HG02973 (cell line): ENCODE data around the gene KRT8.

Experiments used
- ATAC-seq: cut with Tn5 transposase; IDR thresholded peaks from one replicate; pipeline ENCODE4 v1.9.1; 2021; ENCODE audit warnings: moderate library complexity; ENCODE audit not compliant: unreplicated experiment

The KRT8 gene

DNA sequence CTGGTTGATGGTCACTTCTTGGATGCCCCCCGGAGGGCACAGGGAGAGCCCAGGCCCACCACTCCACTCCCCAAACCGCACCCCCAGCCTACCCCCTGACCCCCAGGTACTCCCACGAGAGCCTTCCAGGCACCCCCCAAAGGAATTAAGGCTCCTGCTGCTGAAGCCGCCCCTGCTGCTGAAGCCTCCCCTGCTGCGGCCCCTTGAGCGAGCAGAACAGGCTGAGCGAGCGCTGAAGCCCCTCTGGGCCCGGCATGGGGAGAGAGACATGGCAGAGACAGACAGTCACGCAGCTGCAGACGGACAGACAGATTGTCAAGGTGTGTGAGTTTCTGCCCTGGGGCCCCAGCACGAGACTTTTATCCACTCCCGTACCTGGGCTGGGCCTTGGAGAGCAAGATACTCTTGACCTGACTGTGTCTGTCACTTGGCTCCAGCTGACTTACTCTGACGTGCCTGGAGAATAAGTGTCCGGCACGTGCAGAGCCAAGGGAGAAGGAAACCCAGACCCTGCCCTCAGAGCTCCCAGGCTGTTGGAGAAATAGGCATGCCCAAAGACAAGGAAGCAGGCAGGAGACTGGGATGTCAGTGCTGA is 56.1 kb downstream of the KRT8 start, which contains the start of gene KRT78:
KRT78 (minus strand) TSS at position 334 of the 595 bp plus-strand sequence; CDS start at position 270, 64 bp downstream.
- ATAC-seq: no peak

- ATAC-seq: no peak
Observed at GRCh38 chr12:52847335-52848102, 57.4 kb downstream of the KRT8 start.
